CD14-positive monocyte (primary cell): ENCODE measurements around the gene VSTM2B. TPM values are rescaled to one million over a fixed set of nuclear protein-coding genes. Genes with fewer than 3 reads are reported as not detected.

Experiments used
- DNase-seq, 3 donors: peaks; one replicate each; pipeline ENCODE4 v3.0.0-alpha.2; 2011 to 2022
- H2AFZ ChIP-seq: 2 replicates; pipeline ENCODE4 v1.6.0; 2012; ENCODE audit warnings: mild to moderate bottlenecking, low read depth, low read length, inconsistent platforms; ENCODE audit not compliant: insufficient read depth, poor library complexity, severe bottlenecking
- H3K27ac ChIP-seq, 2 donors: 1 replicate in 1 of 2; 2 replicates in 1 of 2; pipeline ENCODE4 v1.5.1; 2012 to 2013; ENCODE audit warnings: low read length in 2 of 2, control low read depth in 1 of 2, inconsistent platforms in 1 of 2, low read depth in 1 of 2, mild to moderate bottlenecking in 1 of 2
- H3K27me3 ChIP-seq, 2 donors: one replicate each; pipeline versions ENCODE4 v1.6.0 to v1.6.1; 2011 to 2013; ENCODE audit warnings: low read length in 2 of 2; ENCODE audit not compliant: control insufficient read depth in 2 of 2, insufficient read depth in 2 of 2
- H3K36me3 ChIP-seq, 2 donors: replicated peaks in 1 of 2; 1 replicate in 1 of 2; 2 replicates in 1 of 2; pipeline versions ENCODE4 v1.5.1 to v1.6.1; 2012 to 2013; ENCODE audit warnings: low read length in 2 of 2, control low read depth in 1 of 2, inconsistent platforms in 1 of 2, mild to moderate bottlenecking in 1 of 2; ENCODE audit not compliant: insufficient read depth in 2 of 2, control insufficient read depth in 1 of 2
- H3K4me1 ChIP-seq, 2 donors: 1 replicate in 1 of 2; 2 replicates in 1 of 2; pipeline versions ENCODE4 v1.5.1 to v1.6.1; 2012 to 2013; ENCODE audit warnings: low read length in 2 of 2, control low read depth in 1 of 2, inconsistent platforms in 1 of 2, mild to moderate bottlenecking in 1 of 2, moderate library complexity in 1 of 2; ENCODE audit not compliant: insufficient read depth in 2 of 2, control insufficient read depth in 1 of 2
- H3K4me2 ChIP-seq: replicated peaks from 2 replicates; pipeline ENCODE3; 2012; ENCODE audit warnings: low read length, moderate library complexity, mild to moderate bottlenecking; ENCODE audit not compliant: poor library complexity, severe bottlenecking; ENCODE audit errors: extremely low read depth
- H3K4me3 ChIP-seq, 3 experiments: fragments of 200-600 bp in 1 of 3; sonication (generic) in 1 of 3; replicated peaks in 1 of 3; 1 replicate in 2 of 3; 2 replicates in 1 of 3; pipeline ENCODE4 v1.5.1; 2011 to 2013; ENCODE audit warnings: low read length in 3 of 3, mild to moderate bottlenecking in 3 of 3, control low read depth in 2 of 3, low read depth in 2 of 3, inconsistent platforms in 1 of 3, moderate library complexity in 1 of 3
- H3K79me2 ChIP-seq: 2 replicates; pipeline ENCODE4 v1.6.0; 2012; ENCODE audit warnings: mild to moderate bottlenecking, control low read depth, inconsistent platforms, low read length, moderate library complexity; ENCODE audit not compliant: insufficient read depth
- H3K9ac ChIP-seq: 2 replicates; pipeline ENCODE4 v1.6.0; 2017; ENCODE audit warnings: low read length, mild to moderate bottlenecking; ENCODE audit not compliant: insufficient read depth, poor library complexity, severe bottlenecking
- H3K9me3 ChIP-seq, 2 donors: replicated peaks in 1 of 2; 1 replicate in 1 of 2; 2 replicates in 1 of 2; pipeline versions ENCODE4 v1.5.1 to v1.6.1; 2012 to 2013; ENCODE audit warnings: low read length in 2 of 2, control low read depth in 1 of 2; ENCODE audit not compliant: control insufficient read depth in 1 of 2, insufficient read depth in 1 of 2
- H4K20me1 ChIP-seq: 2 replicates; pipeline ENCODE4 v1.6.0; 2012; ENCODE audit warnings: mild to moderate bottlenecking, low read length, control low read depth, moderate library complexity; ENCODE audit not compliant: insufficient read depth
- H3K27ac Mint-ChIP-seq, 7 donors: one replicate each; pipeline ENCODE4 v1.8.0; 2020; ENCODE audit warnings: mild to moderate bottlenecking in 7 of 7, mixed read lengths in 7 of 7, moderate library complexity in 6 of 7, inconsistent platforms in 2 of 7
- H3K27me3 Mint-ChIP-seq, 3 donors: one replicate each; pipeline ENCODE4 v1.8.0; 2021 to 2022; ENCODE audit warnings: low read depth in 3 of 3, mild to moderate bottlenecking in 3 of 3, mixed read lengths in 3 of 3, moderate library complexity in 3 of 3, inconsistent platforms in 1 of 3
- H3K36me3 Mint-ChIP-seq, 2 donors: one replicate each; pipeline ENCODE4 v1.8.0; 2020; ENCODE audit warnings: mixed read lengths in 2 of 2, inconsistent platforms in 1 of 2, mild to moderate bottlenecking in 1 of 2
- H3K4me1 Mint-ChIP-seq: one replicate; pipeline ENCODE4 v1.8.0; 2020; ENCODE audit warnings: mild to moderate bottlenecking, mixed read lengths
- H3K4me3 Mint-ChIP-seq, 2 donors: one replicate each; pipeline ENCODE4 v1.8.0; 2020; ENCODE audit warnings: mild to moderate bottlenecking in 2 of 2, mixed read lengths in 2 of 2, moderate library complexity in 1 of 2
- H3K9me3 Mint-ChIP-seq, 7 donors: one replicate each; pipeline ENCODE4 v1.8.0; 2020 to 2022; ENCODE audit warnings: mixed read lengths in 7 of 7, mild to moderate bottlenecking in 6 of 7, moderate library complexity in 6 of 7, inconsistent platforms in 2 of 7
- CTCF ChIP-seq: fragments of 200-600 bp; IDR thresholded peaks from one replicate; pipeline ENCODE4 v1.8.0; 2022; ENCODE audit warnings: antibody characterized with exemption, mild to moderate bottlenecking
- WGBS: methylation state at CpG from one replicate; pipeline ENCODE4 v1.1.5; 2013; ENCODE audit warnings: missing lambda C conversion rate; ENCODE audit not compliant: insufficient coverage; 5-methylcytosine and 5-hydroxymethylcytosine counted together
- intact Hi-C, 2 donors: fragments of 100-400 bp; cut with micrococcal nuclease; formaldehyde crosslinking; loops; one replicate each; pipeline versions ENCODE4 v1.15.0 to v1.15.1; 2023
- polyA plus RNA-seq, 3 donors: library from polyadenylated mRNA; depleted of rRNA in 1 of 3; unstranded in 2 of 3; stranded (reverse) in 1 of 3; fragments of 300-500 nt in 2 of 3; fragments of >200 nt in 1 of 3; fragmentation: Illumina TruSeq in 2 of 3; gene quantifications; 1 replicate in 2 of 3; 2 replicates in 1 of 3; pipeline ENCODE4 v1.2.3, GENCODE V29; 2012 to 2021

The VSTM2B gene
- polyA plus RNA-seq, 3 donors, result not detected

DNA sequence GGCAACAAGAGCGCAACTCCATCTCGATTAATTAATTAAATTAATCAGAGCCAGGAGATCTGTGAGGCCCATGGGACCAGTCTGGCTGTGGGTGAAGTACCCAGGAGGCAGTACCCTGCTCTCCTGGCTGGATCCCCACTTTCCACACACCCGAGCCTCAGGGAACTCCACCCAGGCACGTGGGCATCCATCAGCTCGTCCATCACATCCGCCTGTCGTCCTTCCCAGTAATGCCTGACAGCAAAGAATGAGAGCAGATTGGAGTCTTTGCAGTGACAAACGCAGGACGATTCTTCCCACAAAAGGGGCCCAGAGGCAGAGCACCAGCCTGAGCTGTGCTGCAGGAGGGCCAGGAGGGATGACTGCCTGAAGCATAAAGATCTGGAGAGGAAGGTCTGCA is 35.8 kb downstream of the VSTM2B start:
- H3K4me1 ChIP-seq, result no peaks in the 10 kb centered on the region
- H3K4me3 Mint-ChIP-seq, result no peak overlapping the region
- H3K79me2 ChIP-seq, result no peaks in the 10 kb centered on the region
- H3K4me3 ChIP-seq, result no peak overlapping the region
- H4K20me1 ChIP-seq, result no peaks in the 10 kb centered on the region
- no peak for DNase-seq
- H3K9me3 Mint-ChIP-seq, result peaks cover 6 to 29% (median 12%) of the 10 kb centered on the region in 7 donors
- 81% methylated on average over 7 of the region's 9 CpGs for WGBS
- TF ChIP-seq CTCF, result no peak
- no peaks in the 10 kb centered on the region for H3K36me3 ChIP-seq
- no peaks in the 10 kb centered on the region for H3K36me3 Mint-ChIP-seq
- H3K4me2 ChIP-seq, result no peak overlapping the region
- H3K27me3 ChIP-seq, result no peaks in the 10 kb centered on the region
- H3K27me3 Mint-ChIP-seq, result peaks cover 2 to 11% (median 4%) of the 10 kb centered on the region in 3 donors
- no peak overlapping the region for H3K27ac ChIP-seq
- H2AFZ ChIP-seq, result no peak overlapping the region
- H3K27ac Mint-ChIP-seq, result no peak overlapping the region
- peaks cover 10 to 11% of the 10 kb centered on the region in 2 donors for H3K9me3 ChIP-seq
- no peaks in the 10 kb centered on the region for H3K4me1 Mint-ChIP-seq
- H3K9ac ChIP-seq, result no peak overlapping the region
- intact Hi-C loops, result no loop called here

- Mint-ChIP-seq H3K36me3 (no peaks in the 10 kb centered on the region), H3K4me1 (no peaks in the 10 kb centered on the region), H3K4me3 (no peak overlapping the region), H3K9me3 (peaks cover 6 to 23% (median 10%) of the 10 kb centered on the region in 7 donors), H3K27me3 (peaks cover 2 to 11% (median 4%) of the 10 kb centered on the region in 3 donors), H3K27ac (no peak overlapping the region)
- peaks cover 10 to 11% of the 10 kb centered on the region in 2 donors for H3K9me3 ChIP-seq
- no peak overlapping the region for H3K27ac ChIP-seq
- no peak overlapping the region for H3K4me2 ChIP-seq
- H3K36me3 ChIP-seq, result no peaks in the 10 kb centered on the region
- no peak overlapping the region for H3K9ac ChIP-seq
- 82% methylated on average over 4 of the region's 16 CpGs for WGBS
- intact Hi-C loops, result no loop called here
- no peak for TF ChIP-seq CTCF
- no peak for DNase-seq
- no peaks in the 10 kb centered on the region for H3K4me1 ChIP-seq
- no peaks in the 10 kb centered on the region for H3K27me3 ChIP-seq
- no peak overlapping the region for H2AFZ ChIP-seq
- no peak overlapping the region for H3K4me3 ChIP-seq
- no peaks in the 10 kb centered on the region for H4K20me1 ChIP-seq
- H3K79me2 ChIP-seq, result no peaks in the 10 kb centered on the region
Measured at GRCh38 chr19:29562299-29563297, 36.8 kb downstream of the VSTM2B start.
